ENCODE measurements around the gene DMKN. TPM values are rescaled to one million over a fixed set of nuclear protein-coding genes. Genes with fewer than 3 reads are reported as not detected.

The DMKN gene
- total and polyA plus RNA-seq, 2 of the 4 experiments (the other 2 are of a cell fraction) = 0.36 to 2.4 TPM

DNA sequence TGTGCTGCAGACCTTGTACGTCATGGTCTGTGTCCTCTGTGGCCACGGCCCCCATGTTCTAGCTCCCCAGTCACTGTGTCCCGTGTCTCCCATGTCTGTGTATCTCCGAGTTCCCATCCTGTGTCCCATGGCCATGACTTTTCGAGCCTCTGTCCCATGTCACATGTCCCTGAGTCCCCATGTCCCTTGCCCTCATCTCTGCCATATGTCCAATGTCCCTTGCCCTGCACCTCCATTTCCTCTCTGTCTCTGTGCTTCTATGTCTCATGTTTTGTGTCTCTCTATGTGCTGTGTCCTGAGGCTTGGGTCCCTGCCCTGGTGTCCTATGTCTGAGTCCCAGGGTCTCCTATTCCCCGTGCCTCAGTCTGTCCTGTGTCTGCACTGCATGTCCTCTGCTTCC lies 48.0 kb upstream of the DMKN start:
- Histone ChIP-seq H2AK9ac (replicated peaks; ENCODE audit: low read depth, low read length, poor library complexity) (no peak overlapping the region), H3K14ac (replicated peaks; ENCODE audit: low read depth, low read length) (no peak overlapping the region), H4K8ac (ENCODE audit: low read depth in 2 of 2, low read length in 2 of 2) (no peak overlapping the region), H3K79me1 (ENCODE audit: low read depth in 1 of 2, low read length in 2 of 2) (no peaks in the 10 kb centered on the region), H2AFZ (replicated peaks; ENCODE audit: low read length, poor library complexity) (no peak overlapping the region), H3K18ac (ENCODE audit: low read depth, low read length) (no peak overlapping the region), H3K27ac (ENCODE audit: insufficient read depth, low read length) (no peak overlapping the region), H2AK5ac (ENCODE audit: low read depth, low read length) (no peak overlapping the region), H3K9ac (ENCODE audit: low read depth, low read length) (no peak overlapping the region), H4K20me1 (ENCODE audit: insufficient read depth, low read length) (no peaks in the 10 kb centered on the region), H3K4me3 (ENCODE audit: insufficient read depth, low read depth, low read length) (no peak overlapping the region), H4K5ac (ENCODE audit: low read depth, low read length) (no peak overlapping the region), H3K36me3 (ENCODE audit: control insufficient read depth, insufficient read depth, low read length) (no peaks in the 10 kb centered on the region), H2BK120ac (ENCODE audit: low read depth, low read length) (no peak overlapping the region), H4K91ac (ENCODE audit: insufficient read depth, low read depth, low read length) (no peak overlapping the region), H3K56ac (ENCODE audit: extremely low read depth, insufficient read depth, low read length) (no peak overlapping the region), H3K4me1 (ENCODE audit: control insufficient read depth, insufficient read depth, low read length) (no peaks in the 10 kb centered on the region), H3K27me3 (ENCODE audit: control insufficient read depth, insufficient read depth, low read length) (peaks cover 43% of the 10 kb centered on the region), H3K9me3 (ENCODE audit: control insufficient read depth, insufficient read depth, low read length) (no peaks in the 10 kb centered on the region), H3K4ac (ENCODE audit: low read depth, low read length) (no peak overlapping the region), H2BK20ac (ENCODE audit: low read depth, low read length) (no peak overlapping the region), H3K4me2 (ENCODE audit: low read depth, low read length) (no peak overlapping the region), H3K23ac (ENCODE audit: low read depth, low read length) (no peak overlapping the region), H2BK5ac (ENCODE audit: low read depth, low read length, poor library complexity, severe bottlenecking) (no peak overlapping the region), H3K9me1 (ENCODE audit: insufficient read depth, low read length) (0 out of 2 replicates have a peak, but pooled peaks cover 3% of the 10 kb centered on the region), H2BK15ac (ENCODE audit: low read depth, low read length) (no peak overlapping the region)
- POLR2A ChIA-PET (ENCODE audit: unreplicated experiment) = no interaction called here
- dilution Hi-C loops (cut with HindIII; ENCODE audit: low sequenced_read_pairs, unreplicated experiment) (no loop called here), intact Hi-C loops (cut with micrococcal nuclease) (no loop called here), in situ Hi-C loops (cut with MboI; ENCODE audit: low sequenced_read_pairs) (no loop called here)
- WGBS, 2 experiments (ENCODE audit: extremely low coverage in 2 of 2, insufficient read length in 1 of 2) = 47% methylated on average over 5 of the region's 6 CpGs; no CpG with 5 or more reads in 1 of the 2 experiments
- DNase-seq (no peak), ATAC-seq (ENCODE audit: low read depth) (no peak)
- no TSS peak for BruUV-seq (replicated peaks)
- TF ChIP-seq NFE2L2 (IDR thresholded peaks at IDR 0.05; ENCODE audit: low read depth, low read length) (no peak), MXI1 (IDR thresholded peaks at IDR 0.05; ENCODE audit: borderline replicate concordance, low read depth, low read length) (no peak), CHD1 (IDR thresholded peaks at IDR 0.05; ENCODE audit: low read depth, low read length) (no peak), USF2 (IDR thresholded peaks at IDR 0.05; ENCODE audit: low read depth, low read length) (no peak), RAD21 (IDR thresholded peaks at IDR 0.05; ENCODE audit: low read length) (no peak), MAZ (IDR thresholded peaks at IDR 0.05; ENCODE audit: borderline replicate concordance, low read depth, low read length) (no peak)
- CTCF ChIA-PET = no interaction called here

Measured in IMR-90 (cell line).